ENCODE data around the gene HFM1.

Gene HFM1

GRCh38 chr1:91402023-91402422, 2.6 kb downstream of the HFM1 start:
- Histone ChIP-seq H3K27me3 (replicated peaks; ENCODE audit: control insufficient read depth, insufficient read depth, low read length) (no peaks in the 10 kb centered on the region), H3K4me3 (replicated peaks; ENCODE audit: low read depth, low read length) (no peak overlapping the region), H3K36me3 (ENCODE audit: control insufficient read depth, insufficient read depth, low read length) (no peaks in the 10 kb centered on the region)
- DNase-seq (ENCODE audit: extremely low read depth, insufficient read length): no peak
- peak; percentile 37 for TF ChIP-seq CTCF (IDR thresholded peaks at IDR 0.05; ENCODE audit: insufficient read depth, low read length, poor library complexity, severe bottlenecking)

GRCh38 chr1:91400133-91400725, 4.4 kb downstream of the HFM1 start:
- DNase-seq (ENCODE audit: extremely low read depth, insufficient read length): no peak
- H3K27me3 ChIP-seq (replicated peaks; ENCODE audit: control insufficient read depth, insufficient read depth, low read length): no peaks in the 10 kb centered on the region
- no peaks in the 10 kb centered on the region for H3K36me3 ChIP-seq (ENCODE audit: control insufficient read depth, insufficient read depth, low read length)
- TF ChIP-seq CTCF (IDR thresholded peaks at IDR 0.05; ENCODE audit: insufficient read depth, low read length, poor library complexity, severe bottlenecking): no peak
- no peak overlapping the region for H3K4me3 ChIP-seq (replicated peaks; ENCODE audit: low read depth, low read length)

- Histone ChIP-seq H3K27me3 (replicated peaks; ENCODE audit: control insufficient read depth, insufficient read depth, low read length) (no peaks in the 10 kb centered on the region), H3K36me3 (ENCODE audit: control insufficient read depth, insufficient read depth, low read length) (no peaks in the 10 kb centered on the region), H3K4me3 (replicated peaks; ENCODE audit: low read depth, low read length) (no peak overlapping the region)
- no peak for TF ChIP-seq CTCF (IDR thresholded peaks at IDR 0.05; ENCODE audit: insufficient read depth, low read length, poor library complexity, severe bottlenecking)
- no peak for DNase-seq (ENCODE audit: extremely low read depth, insufficient read length)
Measured at GRCh38 chr1:91398291-91398690, 6.3 kb downstream of the HFM1 start.

GRCh38 chr1:91397605-91398004, 7.0 kb downstream of the HFM1 start:
- Histone ChIP-seq H3K36me3 (ENCODE audit: control insufficient read depth, insufficient read depth, low read length) (no peaks in the 10 kb centered on the region), H3K27me3 (replicated peaks; ENCODE audit: control insufficient read depth, insufficient read depth, low read length) (no peaks in the 10 kb centered on the region), H3K4me3 (replicated peaks; ENCODE audit: low read depth, low read length) (no peak overlapping the region)
- TF ChIP-seq CTCF (IDR thresholded peaks at IDR 0.05; ENCODE audit: insufficient read depth, low read length, poor library complexity, severe bottlenecking): no peak
- DNase-seq (ENCODE audit: extremely low read depth, insufficient read length): no peak

GRCh38 chr1:91393042-91393441, 11.6 kb downstream of the HFM1 start:
- Histone ChIP-seq H3K36me3 (ENCODE audit: control insufficient read depth, insufficient read depth, low read length) (no peaks in the 10 kb centered on the region), H3K27me3 (replicated peaks; ENCODE audit: control insufficient read depth, insufficient read depth, low read length) (no peaks in the 10 kb centered on the region), H3K4me3 (replicated peaks; ENCODE audit: low read depth, low read length) (no peak overlapping the region)
- no peak for TF ChIP-seq CTCF (IDR thresholded peaks at IDR 0.05; ENCODE audit: insufficient read depth, low read length, poor library complexity, severe bottlenecking)
- no peak for DNase-seq (ENCODE audit: extremely low read depth, insufficient read length)

GRCh38 chr1:91386109-91386508, 18.5 kb downstream of the HFM1 start:
- DNase-seq (ENCODE audit: extremely low read depth, insufficient read length): no peak
- no peak overlapping the region for H3K4me3 ChIP-seq (replicated peaks; ENCODE audit: low read depth, low read length)
- no peaks in the 10 kb centered on the region for H3K36me3 ChIP-seq (ENCODE audit: control insufficient read depth, insufficient read depth, low read length)
- no peak for TF ChIP-seq CTCF (IDR thresholded peaks at IDR 0.05; ENCODE audit: insufficient read depth, low read length, poor library complexity, severe bottlenecking)
- H3K27me3 ChIP-seq (replicated peaks; ENCODE audit: control insufficient read depth, insufficient read depth, low read length): no peaks in the 10 kb centered on the region

All from GM06990 (cell line).